ENCODE data around the gene RXRB.
A peak's percentile ranks its signal among the peaks of the same experiment; 100 is the strongest.

RXRB gene

DNA sequence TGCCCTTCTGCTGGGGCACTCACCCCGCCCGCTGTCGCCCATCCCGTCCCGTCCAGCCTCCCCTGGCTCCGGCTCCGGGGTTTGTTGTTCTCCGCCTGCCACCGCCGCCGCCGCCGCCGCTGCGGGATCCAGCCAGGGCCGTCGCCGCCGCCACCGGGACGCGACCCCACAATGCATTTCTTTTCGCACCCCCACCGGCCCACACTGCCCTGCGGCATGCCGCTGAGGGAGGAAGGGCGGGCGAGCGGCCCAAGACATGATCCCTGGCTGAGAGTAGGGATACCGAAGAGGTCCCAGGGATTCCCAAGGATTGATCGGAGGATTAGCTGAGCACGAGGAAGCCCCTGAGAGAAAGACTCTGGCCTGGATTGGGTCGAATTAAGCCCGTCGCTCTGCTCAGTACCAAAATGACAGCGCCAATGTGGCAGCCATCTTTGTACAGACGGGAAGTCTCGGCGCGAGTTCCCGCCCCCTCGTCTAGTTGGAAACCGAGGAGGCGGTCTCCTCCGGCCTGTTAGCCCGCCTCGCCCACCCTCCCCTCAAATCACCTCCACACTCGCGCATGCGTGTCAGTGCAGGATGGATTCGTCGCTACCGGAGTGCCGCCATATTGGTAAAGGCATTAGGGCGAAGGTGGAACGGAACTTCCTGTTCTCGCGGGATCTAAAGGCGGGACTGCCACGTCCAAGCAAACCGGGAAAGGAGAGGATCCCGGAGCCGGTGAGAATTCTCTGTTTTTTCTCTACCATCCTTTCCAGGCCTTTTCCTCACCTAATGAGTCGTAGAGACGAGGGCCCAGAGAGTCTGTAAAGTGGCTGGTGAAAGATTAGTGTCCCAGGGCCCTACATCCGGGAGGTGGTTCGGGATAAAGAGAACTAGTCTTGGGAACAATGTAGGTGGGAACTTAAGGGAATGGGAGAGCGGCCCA, at the start of gene RXRB, which contains the start of gene SLC39A7:
RXRB (minus strand) TSS at position 447 of the 928 bp plus-strand sequence; CDS start at position 258, 189 bp downstream.
SLC39A7 (plus strand) TSS at position 649 of the 928 bp plus-strand sequence. CDS start 379 bp downstream, outside the sequence.
- ATAC-seq: peak; percentile 77
- no peak for TF ChIP-seq BACH2 (CRISPR knock-in tag; IDR thresholded peaks at IDR 0.05; ENCODE audit: borderline replicate concordance)
- TF ChIP-seq, protein P1, sequence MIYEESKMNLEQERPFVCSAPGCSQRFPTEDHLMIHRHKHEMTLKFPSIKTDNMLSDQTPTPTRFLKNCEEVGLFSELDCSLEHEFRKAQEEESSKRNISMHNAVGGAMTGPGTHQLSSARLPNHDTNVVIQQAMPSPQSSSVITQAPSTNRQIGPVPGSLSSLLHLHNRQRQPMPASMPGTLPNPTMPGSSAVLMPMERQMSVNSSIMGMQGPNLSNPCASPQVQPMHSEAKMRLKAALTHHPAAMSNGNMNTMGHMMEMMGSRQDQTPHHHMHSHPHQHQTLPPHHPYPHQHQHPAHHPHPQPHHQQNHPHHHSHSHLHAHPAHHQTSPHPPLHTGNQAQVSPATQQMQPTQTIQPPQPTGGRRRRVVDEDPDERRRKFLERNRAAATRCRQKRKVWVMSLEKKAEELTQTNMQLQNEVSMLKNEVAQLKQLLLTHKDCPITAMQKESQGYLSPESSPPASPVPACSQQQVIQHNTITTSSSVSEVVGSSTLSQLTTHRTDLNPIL (CRISPR knock-in tag; IDR thresholded peaks at IDR 0.05; ENCODE audit: low read depth): no peak
- TF ChIP-seq SNAI2 (CRISPR knock-in tag; IDR thresholded peaks at IDR 0.05): no peak
- TF ChIP-seq, protein P2, sequence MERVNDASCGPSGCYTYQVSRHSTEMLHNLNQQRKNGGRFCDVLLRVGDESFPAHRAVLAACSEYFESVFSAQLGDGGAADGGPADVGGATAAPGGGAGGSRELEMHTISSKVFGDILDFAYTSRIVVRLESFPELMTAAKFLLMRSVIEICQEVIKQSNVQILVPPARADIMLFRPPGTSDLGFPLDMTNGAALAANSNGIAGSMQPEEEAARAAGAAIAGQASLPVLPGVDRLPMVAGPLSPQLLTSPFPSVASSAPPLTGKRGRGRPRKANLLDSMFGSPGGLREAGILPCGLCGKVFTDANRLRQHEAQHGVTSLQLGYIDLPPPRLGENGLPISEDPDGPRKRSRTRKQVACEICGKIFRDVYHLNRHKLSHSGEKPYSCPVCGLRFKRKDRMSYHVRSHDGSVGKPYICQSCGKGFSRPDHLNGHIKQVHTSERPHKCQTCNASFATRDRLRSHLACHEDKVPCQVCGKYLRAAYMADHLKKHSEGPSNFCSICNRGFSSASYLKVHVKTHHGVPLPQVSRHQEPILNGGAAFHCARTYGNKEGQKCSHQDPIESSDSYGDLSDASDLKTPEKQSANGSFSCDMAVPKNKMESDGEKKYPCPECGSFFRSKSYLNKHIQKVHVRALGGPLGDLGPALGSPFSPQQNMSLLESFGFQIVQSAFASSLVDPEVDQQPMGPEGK (CRISPR knock-in tag; IDR thresholded peaks at IDR 0.05; ENCODE audit: borderline replicate concordance): 0 out of 2 replicates have a peak, but pooled peaks have one; percentile 21
- TF ChIP-seq ZFP3 (CRISPR knock-in tag; IDR thresholded peaks at IDR 0.05): no peak
- TF ChIP-seq ISL1 (CRISPR knock-in tag; IDR thresholded peaks at IDR 0.05): no peak
- no peak for TF ChIP-seq ZNF70 (CRISPR knock-in tag; IDR thresholded peaks at IDR 0.05)
- no peak for TF ChIP-seq GLIS3 (CRISPR knock-in tag; IDR thresholded peaks at IDR 0.05)
- TF ChIP-seq, protein P3, sequence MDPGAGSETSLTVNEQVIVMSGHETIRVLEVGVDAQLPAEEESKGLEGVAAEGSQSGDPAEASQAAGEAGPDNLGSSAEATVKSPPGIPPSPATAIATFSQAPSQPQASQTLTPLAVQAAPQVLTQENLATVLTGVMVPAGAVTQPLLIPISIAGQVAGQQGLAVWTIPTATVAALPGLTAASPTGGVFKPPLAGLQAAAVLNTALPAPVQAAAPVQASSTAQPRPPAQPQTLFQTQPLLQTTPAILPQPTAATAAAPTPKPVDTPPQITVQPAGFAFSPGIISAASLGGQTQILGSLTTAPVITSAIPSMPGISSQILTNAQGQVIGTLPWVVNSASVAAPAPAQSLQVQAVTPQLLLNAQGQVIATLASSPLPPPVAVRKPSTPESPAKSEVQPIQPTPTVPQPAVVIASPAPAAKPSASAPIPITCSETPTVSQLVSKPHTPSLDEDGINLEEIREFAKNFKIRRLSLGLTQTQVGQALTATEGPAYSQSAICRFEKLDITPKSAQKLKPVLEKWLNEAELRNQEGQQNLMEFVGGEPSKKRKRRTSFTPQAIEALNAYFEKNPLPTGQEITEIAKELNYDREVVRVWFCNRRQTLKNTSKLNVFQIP (CRISPR knock-in tag; IDR thresholded peaks at IDR 0.05; ENCODE audit: borderline replicate concordance, low read depth): no peak
- 0 out of 2 replicates have a peak, but pooled peaks have one; percentile 30 for TF ChIP-seq CSDC2 (CRISPR knock-in tag; IDR thresholded peaks at IDR 0.05)

DNA sequence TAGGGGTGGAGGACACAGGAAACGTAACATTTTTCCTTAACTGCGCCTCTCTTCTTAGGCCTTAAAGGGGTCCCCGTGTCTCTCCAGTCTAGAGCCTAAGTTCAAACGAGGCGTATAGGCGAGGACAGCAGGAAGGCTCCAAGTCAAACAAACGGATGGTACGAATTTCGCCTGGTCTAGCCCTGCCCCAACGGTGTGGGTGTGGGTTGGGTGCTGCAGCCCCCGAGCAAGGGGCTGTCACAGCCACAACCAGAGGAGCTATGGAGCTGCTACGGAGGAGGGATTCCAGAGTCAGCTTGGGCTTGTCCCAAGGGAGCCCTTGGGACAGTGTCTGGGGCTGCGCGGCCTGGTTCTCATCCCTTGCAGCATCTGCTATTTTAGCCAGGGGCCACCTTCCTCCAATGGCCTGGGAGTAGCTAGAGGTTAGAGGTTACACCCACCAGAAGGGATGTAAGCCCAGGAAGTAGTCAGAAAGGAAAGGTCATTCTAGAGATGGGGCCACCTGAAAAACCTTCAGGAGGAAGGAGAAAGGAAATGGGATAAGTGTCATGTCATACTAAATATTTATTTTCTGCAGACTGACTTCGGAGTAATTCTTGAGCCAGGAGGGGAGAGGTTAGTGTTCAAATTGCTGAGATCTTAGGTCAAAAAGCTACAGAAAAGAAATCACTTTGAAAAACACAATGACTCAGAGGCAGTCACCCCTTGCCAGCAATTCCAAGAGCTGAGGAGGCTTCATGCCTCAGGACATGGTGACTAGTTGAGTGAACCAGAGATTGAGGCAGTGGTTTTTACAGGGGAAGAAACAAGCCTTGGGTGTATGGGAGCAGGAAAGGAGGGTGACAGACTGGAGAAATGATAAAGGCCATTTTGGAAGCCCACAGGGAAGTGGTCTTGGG, 49.5 kb upstream of the RXRB start:
- ATAC-seq: peak; percentile 1
- TF ChIP-seq TCF4 (CRISPR knock-in tag; IDR thresholded peaks at IDR 0.05; ENCODE audit: borderline replicate concordance): no peak
- no peak for TF ChIP-seq ZNF565 (CRISPR knock-in tag; conservative IDR thresholded peaks at IDR 0.05; ENCODE audit: low read depth)
- TF ChIP-seq, protein P4, sequence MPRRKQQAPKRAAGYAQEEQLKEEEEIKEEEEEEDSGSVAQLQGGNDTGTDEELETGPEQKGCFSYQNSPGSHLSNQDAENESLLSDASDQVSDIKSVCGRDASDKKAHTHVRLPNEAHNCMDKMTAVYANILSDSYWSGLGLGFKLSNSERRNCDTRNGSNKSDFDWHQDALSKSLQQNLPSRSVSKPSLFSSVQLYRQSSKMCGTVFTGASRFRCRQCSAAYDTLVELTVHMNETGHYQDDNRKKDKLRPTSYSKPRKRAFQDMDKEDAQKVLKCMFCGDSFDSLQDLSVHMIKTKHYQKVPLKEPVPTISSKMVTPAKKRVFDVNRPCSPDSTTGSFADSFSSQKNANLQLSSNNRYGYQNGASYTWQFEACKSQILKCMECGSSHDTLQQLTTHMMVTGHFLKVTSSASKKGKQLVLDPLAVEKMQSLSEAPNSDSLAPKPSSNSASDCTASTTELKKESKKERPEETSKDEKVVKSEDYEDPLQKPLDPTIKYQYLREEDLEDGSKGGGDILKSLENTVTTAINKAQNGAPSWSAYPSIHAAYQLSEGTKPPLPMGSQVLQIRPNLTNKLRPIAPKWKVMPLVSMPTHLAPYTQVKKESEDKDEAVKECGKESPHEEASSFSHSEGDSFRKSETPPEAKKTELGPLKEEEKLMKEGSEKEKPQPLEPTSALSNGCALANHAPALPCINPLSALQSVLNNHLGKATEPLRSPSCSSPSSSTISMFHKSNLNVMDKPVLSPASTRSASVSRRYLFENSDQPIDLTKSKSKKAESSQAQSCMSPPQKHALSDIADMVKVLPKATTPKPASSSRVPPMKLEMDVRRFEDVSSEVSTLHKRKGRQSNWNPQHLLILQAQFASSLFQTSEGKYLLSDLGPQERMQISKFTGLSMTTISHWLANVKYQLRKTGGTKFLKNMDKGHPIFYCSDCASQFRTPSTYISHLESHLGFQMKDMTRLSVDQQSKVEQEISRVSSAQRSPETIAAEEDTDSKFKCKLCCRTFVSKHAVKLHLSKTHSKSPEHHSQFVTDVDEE (CRISPR knock-in tag; IDR thresholded peaks at IDR 0.05): 0 out of 2 replicates have a peak, but pooled peaks have one; percentile 1
- no peak for TF ChIP-seq OSR1 (CRISPR knock-in tag; IDR thresholded peaks at IDR 0.05)
- no peak for TF ChIP-seq SNAI2 (CRISPR knock-in tag; IDR thresholded peaks at IDR 0.05)
- TF ChIP-seq ARNTL (CRISPR knock-in tag; IDR thresholded peaks at IDR 0.05; ENCODE audit: borderline replicate concordance, low read depth): no peak

DNA sequence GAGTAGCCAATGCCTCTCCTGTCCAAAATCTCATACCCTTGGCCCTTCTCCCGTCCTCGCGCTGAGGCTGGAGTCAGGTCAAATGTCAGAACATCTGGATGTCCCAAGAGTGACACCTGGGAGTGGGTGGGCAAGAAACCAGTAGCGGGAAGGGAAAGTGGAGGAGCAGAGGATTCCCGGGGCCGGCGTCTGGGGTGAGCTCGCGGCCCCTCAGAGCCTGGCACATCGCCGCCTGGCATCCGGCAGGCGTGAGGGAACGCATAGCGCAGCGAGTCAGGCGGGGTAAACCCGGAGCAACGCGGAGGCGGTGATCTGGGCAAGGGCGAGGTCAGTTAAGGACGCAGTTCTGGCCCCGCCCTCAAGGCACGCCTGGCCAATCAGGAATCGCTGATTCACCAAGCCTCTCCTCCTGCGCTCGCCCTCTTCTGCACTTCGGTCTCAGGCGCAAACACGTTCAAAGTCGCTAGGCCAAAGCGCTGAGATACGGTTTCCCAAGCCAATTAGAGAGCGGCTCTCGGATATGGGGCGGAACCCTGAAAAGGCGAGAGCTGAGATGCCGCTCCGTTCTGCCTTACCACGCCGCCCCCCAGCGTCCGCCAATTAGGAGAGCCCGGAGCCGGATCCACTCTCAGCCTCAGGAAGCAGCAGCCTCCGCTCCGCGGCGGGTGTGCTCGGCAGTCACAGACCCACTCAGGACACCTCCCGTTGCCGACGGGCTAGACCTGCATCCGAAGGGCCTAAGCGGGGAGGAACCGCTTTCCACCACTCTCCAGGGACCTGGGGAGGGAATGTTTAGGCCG, 48.7 kb upstream of the RXRB start:
- TF ChIP-seq ZNF70 (CRISPR knock-in tag; IDR thresholded peaks at IDR 0.05): no peak
- TF ChIP-seq, protein P4 (CRISPR knock-in tag; IDR thresholded peaks at IDR 0.05): 0 out of 2 replicates have a peak, but pooled peaks have one; percentile 12
- peak; percentile 93 for ATAC-seq

Data from SK-N-SH treated with all-trans-retinoic acid at 6 μM for 48 hours (cell line).